GM12878 (cell line): ENCODE results near the gene LSM7. TPM values are rescaled to one million over a fixed set of nuclear protein-coding genes. Genes with fewer than 3 reads are reported as not detected.

Experiments
- ATAC-seq: fragments of 200-7000 bp; cut with Tn5 transposase; 3 replicates; pipeline ENCODE4 v1.9.1; 2020; ENCODE audit warnings: mild to moderate bottlenecking, moderate library complexity
- BruUV-seq: library from RNA; stranded (reverse); fragments of 400-500 nt; replicated peaks from 2 replicates; lab custom pipeline; 2021; lab: Mats Ljungman, UMichigan
- CTCF ChIA-PET: fragments of 300-600 bp; sonication (Branson Sonifier 250); formaldehyde crosslinking; extraction: SDS; loops from one replicate; lab custom pipeline; 2021; ENCODE audit warnings: inconsistent platforms; lab: Yijun Ruan, JAX
- POLR2A ChIA-PET: fragments of 350-600 bp; formaldehyde crosslinking; extraction: SDS; loops from one replicate; lab custom pipeline; 2021; ENCODE audit warnings: inconsistent platforms; lab: Charles Lee
- RAD21 ChIA-PET: fragments of 300-600 bp; sonication (Branson Sonifier 250); formaldehyde crosslinking; loops from one replicate; lab custom pipeline; 2023; ENCODE audit warnings: antibody characterized with exemption; ENCODE audit not compliant: unreplicated experiment; lab: Charles Lee
- SMC1A ChIA-PET: fragments of 300-600 bp; sonication (Branson Sonifier 250); formaldehyde crosslinking; loops from one replicate; lab custom pipeline; 2023; ENCODE audit not compliant: unreplicated experiment, uncharacterized antibody; lab: Charles Lee
- DNase-seq: peaks from one replicate; pipeline ENCODE4 v3.0.0-alpha.2; 2011; ENCODE audit warnings: low read depth, low spot score
- FAIRE-seq: peaks from 3 replicates; lab custom pipeline; 2011; peaks lifted over from hg19 to GRCh38; lab: Jason Lieb, UNC
- H2AFZ ChIP-seq: 2 replicates; pipeline ENCODE4 v1.6.0; 2011; ENCODE audit warnings: low read depth, low read length, control low read depth; ENCODE audit not compliant: control insufficient read depth
- H3K27ac ChIP-seq: 2 replicates; pipeline ENCODE4 v1.5.1; 2011; ENCODE audit warnings: control low read depth; ENCODE audit not compliant: control insufficient read depth, insufficient read depth
- H3K27me3 ChIP-seq, 2 experiments: replicated peaks in 1 of 2; 2 replicates each; pipeline versions ENCODE4 v1.6.0 to v1.6.1; 2011; ENCODE audit warnings: low read length in 1 of 2; ENCODE audit not compliant: control insufficient read depth in 2 of 2, insufficient read depth in 2 of 2
- H3K36me3 ChIP-seq, 2 experiments: 2 replicates each; pipeline ENCODE4 v1.5.1; 2011; ENCODE audit warnings: low read length in 1 of 2; ENCODE audit not compliant: control insufficient read depth in 2 of 2, insufficient read depth in 2 of 2
- H3K4me1 ChIP-seq: 2 replicates; pipeline ENCODE4 v1.6.1; 2011; ENCODE audit warnings: mild to moderate bottlenecking, low read length, moderate library complexity, mixed read lengths; ENCODE audit not compliant: control insufficient read depth, insufficient read depth
- H3K4me2 ChIP-seq: 2 replicates; pipeline ENCODE4 v1.6.0; 2011; ENCODE audit warnings: control low read depth; ENCODE audit not compliant: control insufficient read depth, insufficient read depth
- H3K4me3 ChIP-seq: fragments of 200-600 bp; sonication (generic); 2 replicates; pipeline ENCODE4 v1.5.1; 2016
- H3K79me2 ChIP-seq: 2 replicates; pipeline ENCODE4 v1.6.0; 2011; ENCODE audit warnings: low read length; ENCODE audit not compliant: control insufficient read depth, insufficient read depth
- H3K9ac ChIP-seq: 2 replicates; pipeline ENCODE4 v1.8.0; 2011; ENCODE audit warnings: low read length, control low read depth, mixed read lengths; ENCODE audit not compliant: control insufficient read depth, insufficient read depth
- H3K9me3 ChIP-seq: replicated peaks from 3 replicates; pipeline ENCODE4 v1.5.1; 2011; ENCODE audit warnings: mild to moderate bottlenecking, low read length; ENCODE audit not compliant: control insufficient read depth, insufficient read depth
- H4K20me1 ChIP-seq: 2 replicates; pipeline ENCODE4 v1.6.0; 2011; ENCODE audit not compliant: control insufficient read depth, insufficient read depth
- CREB1 ChIP-seq: IDR thresholded peaks from 2 replicates; pipeline ENCODE4 v1.6.1; 2012; ENCODE audit warnings: low read depth, mild to moderate bottlenecking, inconsistent platforms
- E2F8 ChIP-seq: fragments of 450-650 bp; IDR thresholded peaks from 2 replicates; pipeline ENCODE4 v1.6.1; 2018; ENCODE audit warnings: mild to moderate bottlenecking, low read depth, moderate library complexity; ENCODE audit not compliant: partially characterized antibody
- EED ChIP-seq: sonication (generic); IDR thresholded peaks from 2 replicates; pipeline ENCODE4 v1.6.1; 2016; ENCODE audit warnings: antibody characterized with exemption, low read depth
- ETV6 ChIP-seq, 2 experiments: fragments of 450-650 bp in 1 of 2; IDR thresholded peaks in 1 of 2; conservative IDR thresholded peaks in 1 of 2; 2 replicates each; pipeline ENCODE4 v1.6.1; 2014; ENCODE audit warnings: antibody characterized with exemption in 1 of 2, borderline replicate concordance in 1 of 2, low read depth in 1 of 2, mild to moderate bottlenecking in 1 of 2, moderate library complexity in 1 of 2
- FOXM1 ChIP-seq: IDR thresholded peaks from 2 replicates; pipeline ENCODE4 v1.6.1; 2012; ENCODE audit warnings: low read depth, mild to moderate bottlenecking, inconsistent platforms, low read length, moderate library complexity
- HCFC1 ChIP-seq: fragments of 150-350 bp; IDR thresholded peaks from 2 replicates; pipeline ENCODE4 v1.6.1; 2014; ENCODE audit warnings: low read length
- HDGF ChIP-seq: fragments of 450-650 bp; IDR thresholded peaks from 2 replicates; pipeline ENCODE4 v1.6.1; 2016; ENCODE audit warnings: antibody characterized with exemption
- IKZF1 ChIP-seq: fragments of 450-650 bp; conservative IDR thresholded peaks from 2 replicates; pipeline ENCODE4 v1.6.1; 2017; ENCODE audit warnings: antibody characterized with exemption, mild to moderate bottlenecking
- IRF4 ChIP-seq: IDR thresholded peaks from 2 replicates; pipeline ENCODE4 v1.6.1; 2011; ENCODE audit warnings: low read depth, low read length
- MAX ChIP-seq: IDR thresholded peaks from 2 replicates; pipeline ENCODE4 v1.6.1; 2012; ENCODE audit warnings: low read depth, low read length, improper control_type of control experiment
- NFIC ChIP-seq: IDR thresholded peaks from 2 replicates; pipeline ENCODE4 v1.6.1; 2012; ENCODE audit warnings: low read depth, mild to moderate bottlenecking, inconsistent platforms, low read length, moderate library complexity
- NKRF ChIP-seq: fragments of 450-650 bp; conservative IDR thresholded peaks from 2 replicates; pipeline ENCODE4 v1.6.1; 2017; ENCODE audit warnings: mild to moderate bottlenecking, moderate library complexity
- PBX3 ChIP-seq: IDR thresholded peaks from 2 replicates; pipeline ENCODE4 v1.6.1; 2011; ENCODE audit warnings: mild to moderate bottlenecking, low read depth, low read length, moderate library complexity; ENCODE audit not compliant: insufficient replicate concordance
- SIN3A ChIP-seq: IDR thresholded peaks from 2 replicates; pipeline ENCODE4 v1.6.1; 2012; ENCODE audit warnings: low read depth, low read length, improper control_type of control experiment
- SREBF1 ChIP-seq: IDR thresholded peaks from 2 replicates; pipeline ENCODE4 v1.6.1; 2012; ENCODE audit warnings: mild to moderate bottlenecking, low read length
- SUPT20H ChIP-seq: IDR thresholded peaks from 2 replicates; pipeline ENCODE4 v1.6.1; 2011; ENCODE audit warnings: low read depth, mild to moderate bottlenecking, low read length, moderate library complexity, borderline replicate concordance; ENCODE audit not compliant: control insufficient read depth
- SUZ12 ChIP-seq: fragments of 200-600 bp; sonication (generic); IDR thresholded peaks from one replicate; pipeline ENCODE4 v1.6.1; 2018; ENCODE audit warnings: antibody characterized with exemption, mild to moderate bottlenecking; ENCODE audit not compliant: unreplicated experiment
- TCF12 ChIP-seq: IDR thresholded peaks from 2 replicates; pipeline ENCODE4 v1.6.1; 2011; ENCODE audit warnings: low read depth, mild to moderate bottlenecking, low read length
- TCF7 ChIP-seq: IDR thresholded peaks from 2 replicates; pipeline ENCODE4 v1.6.1; 2014; ENCODE audit warnings: antibody characterized with exemption, borderline replicate concordance
- ZNF274 ChIP-seq: IDR thresholded peaks from one replicate; pipeline ENCODE4 v1.8.0; 2011; ENCODE audit not compliant: insufficient read length, insufficient read depth
- WGBS: methylation state at CpG from one replicate; pipeline ENCODE4 v1.1.6; 2016; ENCODE audit warnings: low lambda C conversion rate; ENCODE audit not compliant: insufficient replicate concordance, insufficient coverage; ENCODE audit errors: missing lambda C conversion rate; 5-methylcytosine and 5-hydroxymethylcytosine counted together
- in situ Hi-C: fragments of 300-500 bp; cut with MboI; formaldehyde crosslinking; loops from 9 replicates; pipeline ENCODE4 v1.14.3; 2018; ENCODE audit warnings: mixed read lengths
- intact Hi-C: fragments of 100-400 bp; cut with micrococcal nuclease; formaldehyde crosslinking; loops from one replicate; pipeline ENCODE4 v1.14.2; 2022; ENCODE audit not compliant: unreplicated experiment
- polyA plus RNA-seq, 11 experiments: library from polyadenylated mRNA; depleted of rRNA in 4 of 11; unstranded in 6 of 11; stranded (reverse) in 5 of 11; fragments of >200 nt; fragmentation: Nextera tagmentation in 4 of 11; fragmentation: Illumina TruSeq in 1 of 11; extraction: Ambion mirVana in 4 of 11; extraction: Trizol in 1 of 11; gene quantifications; 1 replicate in 1 of 11; 2 replicates in 10 of 11; pipeline versions ENCODE4 v1.2.1 to v1.2.3, GENCODE V29; 2011 to 2016; ENCODE audit warnings: inconsistent platforms in 2 of 11, missing spikeins in 2 of 11, low read depth in 1 of 11
- total RNA-seq, 4 experiments: library from RNA; depleted of rRNA in 3 of 4; stranded (reverse); fragments of >200 nt in 3 of 4; fragmentation: Illumina TruSeq in 1 of 4; extraction: Trizol in 1 of 4; gene quantifications; 2 replicates each; pipeline versions ENCODE4 v1.2.1 to v1.2.3, GENCODE V29; 2013 to 2021

LSM7 gene
- total and polyA plus RNA-seq, 10 of the 15 experiments (the other 5 are each of a cell fraction or from before 2014, with no cell fraction given): 24.4 to 424 (median 217) TPM

GRCh38 chr19:2344381-2344870 is 16.0 kb upstream of the LSM7 start:
- no peaks in the 10 kb centered on the region for H3K9me3 ChIP-seq
- no peak overlapping the region for H3K9ac ChIP-seq
- H3K4me3 ChIP-seq: no peak overlapping the region
- intact Hi-C loops (no loop called here), in situ Hi-C loops (no loop called here)
- TF ChIP-seq NFIC (no peak), CREB1 (no peak), ETV6 (conservative IDR thresholded peaks at IDR 0.05 in 1 of 2, IDR thresholded peaks at IDR 0.05 in 1 of 2; ENCODE audit: borderline replicate concordance in 1 of 2, low read depth in 1 of 2) (no peak), FOXM1 (no peak), PBX3 (no peak), IKZF1 (no peak), ZNF274 (no peak), E2F8 (no peak), NKRF (no peak), TCF12 (no peak), EED (no peak), SREBF1 (no peak), HDGF (no peak), SUPT20H (no peak), SIN3A (no peak), TCF7 (no peak), HCFC1 (no peak), SUZ12 (no peak), IRF4 (no peak), MAX (no peak)
- no peaks in the 10 kb centered on the region for H3K4me1 ChIP-seq
- DNase-seq (no peak), FAIRE-seq (no peak), ATAC-seq (no peak)
- H3K79me2 ChIP-seq: no peaks in the 10 kb centered on the region
- H3K27me3 ChIP-seq: no peaks in the 10 kb centered on the region
- SMC1A ChIA-PET: no interaction called here
- POLR2A ChIA-PET: no interaction called here
- H3K36me3 ChIP-seq: peaks cover 2 to 5% of the 10 kb centered on the region in 2 experiments; a peak in 3 of 4 replicates
- no TSS peak for BruUV-seq
- WGBS: 96% methylated on average over 24 of the region's 24 CpGs
- RAD21 ChIA-PET: no interaction called here
- no peaks in the 10 kb centered on the region for H4K20me1 ChIP-seq
- CTCF ChIA-PET: no interaction called here
- H2AFZ ChIP-seq: no peak overlapping the region
- no peak overlapping the region for H3K4me2 ChIP-seq
- H3K27ac ChIP-seq: no peak overlapping the region
